ENCODE data around the gene RFX5.
"Not testable (repeated sequence)": the region's sequence is repeated elsewhere in the genome, so short reads cannot be mapped to it uniquely, and the experiment has no call there.

RFX5 gene

DNA sequence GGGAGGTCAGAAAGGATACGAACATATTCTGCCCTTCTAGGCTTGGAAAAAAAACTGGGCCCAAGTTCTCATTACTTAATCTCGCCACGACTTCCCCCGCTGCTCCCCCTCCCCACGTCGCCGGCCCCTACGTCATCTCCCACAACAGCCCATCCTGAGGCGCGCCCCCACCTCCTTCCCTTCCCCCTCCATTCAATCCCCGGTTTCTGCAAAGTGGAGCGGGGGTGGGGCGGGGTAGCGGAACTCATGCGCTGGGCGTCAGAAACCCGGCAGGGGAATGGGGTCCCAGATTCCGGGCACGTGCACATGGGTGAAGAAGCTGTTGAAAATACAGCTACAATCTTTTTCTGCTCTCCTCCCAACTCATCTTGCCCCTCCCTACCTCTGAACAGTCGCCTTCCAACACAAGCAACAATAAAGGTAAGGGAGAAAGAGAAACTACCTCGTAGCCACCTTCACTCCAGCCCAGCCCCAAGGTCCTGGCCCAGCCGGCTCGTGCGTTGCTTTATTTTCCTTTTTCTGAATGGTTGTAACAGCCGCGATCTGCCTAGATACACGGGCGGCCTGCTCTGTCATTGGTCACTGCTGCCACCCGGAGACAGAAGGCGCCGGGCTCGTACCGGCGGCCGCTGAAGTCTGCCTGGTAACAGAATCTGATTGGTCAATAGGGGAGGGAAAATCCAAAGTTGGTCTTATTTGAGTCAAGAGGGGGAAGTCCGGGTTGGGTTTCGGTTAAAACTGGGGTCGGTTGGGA lies at the start of gene RFX5:
Gene RFX5 (minus strand): TSS at position 484 of the 754 bp plus-strand sequence. CDS start 932 bp downstream, outside the sequence.
- peak; percentile 99 for DNase-seq

DNA sequence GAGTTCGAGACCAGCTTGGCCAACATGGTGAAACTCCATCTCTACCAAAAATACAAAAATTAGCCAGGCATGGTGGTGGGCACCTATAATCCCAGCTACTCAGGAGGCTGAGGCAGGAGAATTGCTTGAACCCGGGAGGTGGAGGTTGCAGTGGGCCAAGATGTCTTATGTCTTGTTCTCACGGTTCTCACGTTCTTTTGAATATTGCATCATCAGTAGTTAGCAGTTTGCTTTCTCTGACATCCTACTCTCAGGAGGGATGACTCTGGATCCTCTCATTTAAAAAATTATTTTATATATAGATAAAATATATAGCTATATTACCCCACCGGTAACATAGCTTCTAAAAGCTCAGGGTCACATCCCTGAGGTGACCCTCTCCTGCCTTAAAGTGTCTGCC lies 49.2 kb upstream of the RFX5 start:
- not testable (repeated sequence) for DNase-seq

DNA sequence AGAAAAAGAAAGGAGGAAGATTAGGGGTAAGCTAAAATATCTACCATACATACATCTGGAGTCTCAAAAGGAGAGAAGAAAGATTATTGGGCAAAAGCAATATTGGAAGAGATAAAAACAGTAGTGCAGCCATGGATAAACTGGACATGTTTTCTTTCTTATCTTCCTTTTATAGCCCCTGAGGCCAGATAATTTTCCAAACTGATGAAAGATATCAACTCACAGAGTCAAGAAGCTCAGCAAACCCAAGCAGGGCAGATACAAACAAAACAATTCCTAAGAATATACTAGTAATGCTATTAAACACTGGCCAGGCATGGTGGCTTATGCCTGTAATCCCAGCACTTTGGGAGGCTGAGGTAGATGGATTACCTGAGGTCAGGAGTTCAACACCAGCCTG lies 46.5 kb upstream of the RFX5 start:
- no peak for DNase-seq

DNA sequence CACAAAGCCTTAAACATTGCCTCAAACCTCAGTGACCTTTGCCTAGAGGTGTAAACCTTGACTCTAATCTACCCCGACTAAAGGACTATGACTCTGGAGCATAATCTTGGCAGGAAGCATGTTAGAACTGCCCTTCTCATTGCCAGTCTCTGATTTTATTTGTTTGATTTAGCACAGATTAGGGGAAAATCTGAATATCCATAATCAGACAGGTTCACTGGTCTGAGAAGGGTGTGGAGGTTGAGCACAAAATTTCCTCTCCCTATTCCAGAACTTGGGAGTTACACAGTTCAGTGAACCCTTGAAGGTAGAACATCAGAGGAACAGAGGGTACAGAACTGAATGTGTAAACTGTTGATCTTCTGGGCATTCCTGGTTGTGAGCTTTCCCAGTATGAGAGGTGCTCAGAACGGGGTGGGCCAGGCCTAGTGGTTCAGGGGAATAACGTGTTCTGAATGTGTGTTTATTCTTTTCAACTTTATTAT lies 44.1 kb upstream of the RFX5 start:
- no peak for DNase-seq

DNA sequence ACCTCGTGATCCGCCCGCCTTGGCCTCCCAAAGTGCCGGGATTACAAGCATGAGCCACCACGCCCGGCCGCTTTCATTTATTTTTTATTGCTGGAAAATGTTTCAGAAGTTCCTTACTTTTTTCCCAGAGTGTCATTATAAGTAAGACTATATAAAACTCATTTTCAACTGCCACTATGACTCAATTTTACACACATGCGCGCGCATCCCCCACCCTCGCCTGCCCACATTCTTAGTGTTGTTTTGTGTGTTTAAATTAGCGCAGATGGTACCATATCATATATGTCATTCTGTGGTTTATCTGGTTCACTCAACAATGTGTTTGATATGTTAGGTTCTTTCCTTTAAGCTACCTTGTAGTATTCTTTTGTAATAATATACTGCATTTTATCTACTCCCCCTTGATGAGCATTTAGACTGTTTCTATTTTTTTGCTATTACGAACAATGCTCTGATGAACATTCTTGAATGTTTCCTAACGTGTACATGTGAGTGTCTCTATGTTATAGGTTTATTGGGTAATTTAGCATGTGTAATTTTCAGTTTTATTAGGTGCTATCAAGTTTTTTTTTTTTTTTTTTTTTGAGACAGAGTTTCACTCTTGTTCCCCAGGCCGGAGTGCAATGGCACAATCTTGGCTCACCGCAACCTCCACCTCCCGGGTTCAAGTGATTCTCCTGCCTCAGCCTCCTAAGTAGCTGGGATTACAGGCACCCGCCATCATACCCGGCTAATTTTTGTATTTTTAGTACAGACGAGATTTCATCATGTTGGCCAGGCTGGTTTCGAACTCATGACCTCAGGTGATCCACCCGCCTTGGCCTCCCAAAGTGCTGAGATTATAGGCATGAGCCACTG lies 43.4 kb upstream of the RFX5 start:
- DNase-seq, result not testable (repeated sequence)

DNA sequence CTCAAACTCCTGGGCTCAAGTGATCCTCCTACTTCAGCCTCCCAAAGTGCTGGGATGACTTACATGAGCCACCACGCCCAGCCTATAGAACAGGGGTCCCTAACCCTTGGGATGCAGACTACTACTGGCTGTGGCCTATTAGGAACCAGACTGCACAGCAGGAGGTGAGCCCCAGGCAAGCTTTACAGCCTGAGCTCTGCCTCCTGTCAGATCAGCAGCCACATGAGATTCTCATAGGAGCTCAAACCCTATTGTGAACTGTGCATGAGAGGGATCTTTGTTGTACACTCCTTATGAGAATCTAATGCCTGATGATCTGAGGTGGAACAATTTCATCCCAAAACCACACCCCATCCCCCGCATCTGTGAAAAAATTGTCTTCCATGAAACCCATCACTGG lies 39.0 kb upstream of the RFX5 start:
- no peak for DNase-seq

DNA sequence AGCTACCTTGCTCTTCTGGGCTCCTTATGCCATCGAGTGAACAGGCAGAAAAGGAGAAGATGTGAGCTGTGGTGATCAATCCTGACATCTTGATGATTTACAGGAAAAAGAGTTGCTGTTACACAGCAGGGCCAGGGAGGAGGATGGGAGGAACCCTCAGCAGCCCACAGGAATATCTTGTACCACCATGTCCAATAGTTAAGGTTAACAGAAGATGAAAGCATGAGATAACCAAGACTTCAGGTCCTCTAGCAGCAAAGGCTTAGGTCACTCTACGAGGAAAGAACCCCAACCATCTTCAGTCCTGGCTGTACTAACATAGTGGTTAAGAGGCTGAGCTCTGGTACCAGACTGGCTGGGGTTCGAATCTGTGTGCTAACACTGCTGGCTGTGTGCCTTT lies 37.5 kb upstream of the RFX5 start:
- no peak for DNase-seq

DNA sequence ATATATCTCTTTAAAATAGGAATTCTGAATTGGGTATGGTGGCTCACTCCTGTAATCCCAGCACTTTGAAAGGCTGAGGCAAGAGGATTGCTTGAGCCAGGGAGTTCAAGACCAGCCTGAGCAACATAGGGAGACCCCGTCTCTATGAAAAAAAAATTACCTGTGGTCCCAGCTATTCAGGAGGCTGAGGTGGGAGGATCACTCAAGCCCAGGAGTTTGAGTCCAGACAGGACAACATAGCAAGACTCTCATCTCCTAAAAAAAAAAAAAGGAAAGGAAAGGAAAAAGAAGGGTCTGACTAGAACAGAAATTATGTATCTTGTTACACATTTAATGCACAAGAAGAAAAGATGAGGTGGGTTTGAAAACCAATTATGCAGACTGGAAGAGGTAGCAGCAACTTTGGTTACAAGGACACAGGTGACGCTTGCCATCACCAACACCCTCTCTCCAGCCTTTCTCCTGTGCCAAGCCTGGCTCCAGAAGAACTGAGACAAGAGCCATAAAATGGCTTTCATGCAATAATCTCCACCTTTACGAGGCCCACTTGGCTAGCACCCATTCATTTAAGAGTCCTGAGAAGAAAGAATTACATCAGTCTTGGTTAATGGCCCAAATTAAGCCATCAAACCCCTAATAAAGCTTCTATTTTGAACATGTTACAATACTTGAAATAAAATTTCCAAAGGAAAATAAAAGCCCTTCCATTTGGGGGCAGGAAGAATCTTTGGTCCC lies 30.3 kb upstream of the RFX5 start:
- DNase-seq, result no peak

DNA sequence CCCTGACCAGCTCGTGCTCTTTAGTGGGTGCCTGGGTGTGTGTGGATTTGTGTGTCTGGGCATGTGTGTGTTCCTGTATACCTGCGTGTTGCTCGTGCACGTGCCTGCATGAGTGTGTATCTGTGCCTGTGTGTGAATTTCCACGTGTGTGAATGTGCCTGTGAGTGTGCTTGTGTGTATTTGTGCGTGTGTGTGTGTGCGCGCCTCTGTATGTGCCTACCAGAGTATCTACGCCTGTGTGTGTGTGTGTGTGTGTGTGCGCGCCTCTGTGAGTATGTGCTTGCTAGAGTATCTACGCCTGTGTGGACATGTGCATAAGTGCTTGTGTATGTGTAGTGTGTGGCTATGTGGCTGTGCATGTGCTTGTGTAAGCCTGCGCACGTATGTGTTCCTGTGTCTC lies 26.1 kb upstream of the RFX5 start:
- no peak for DNase-seq

DNA sequence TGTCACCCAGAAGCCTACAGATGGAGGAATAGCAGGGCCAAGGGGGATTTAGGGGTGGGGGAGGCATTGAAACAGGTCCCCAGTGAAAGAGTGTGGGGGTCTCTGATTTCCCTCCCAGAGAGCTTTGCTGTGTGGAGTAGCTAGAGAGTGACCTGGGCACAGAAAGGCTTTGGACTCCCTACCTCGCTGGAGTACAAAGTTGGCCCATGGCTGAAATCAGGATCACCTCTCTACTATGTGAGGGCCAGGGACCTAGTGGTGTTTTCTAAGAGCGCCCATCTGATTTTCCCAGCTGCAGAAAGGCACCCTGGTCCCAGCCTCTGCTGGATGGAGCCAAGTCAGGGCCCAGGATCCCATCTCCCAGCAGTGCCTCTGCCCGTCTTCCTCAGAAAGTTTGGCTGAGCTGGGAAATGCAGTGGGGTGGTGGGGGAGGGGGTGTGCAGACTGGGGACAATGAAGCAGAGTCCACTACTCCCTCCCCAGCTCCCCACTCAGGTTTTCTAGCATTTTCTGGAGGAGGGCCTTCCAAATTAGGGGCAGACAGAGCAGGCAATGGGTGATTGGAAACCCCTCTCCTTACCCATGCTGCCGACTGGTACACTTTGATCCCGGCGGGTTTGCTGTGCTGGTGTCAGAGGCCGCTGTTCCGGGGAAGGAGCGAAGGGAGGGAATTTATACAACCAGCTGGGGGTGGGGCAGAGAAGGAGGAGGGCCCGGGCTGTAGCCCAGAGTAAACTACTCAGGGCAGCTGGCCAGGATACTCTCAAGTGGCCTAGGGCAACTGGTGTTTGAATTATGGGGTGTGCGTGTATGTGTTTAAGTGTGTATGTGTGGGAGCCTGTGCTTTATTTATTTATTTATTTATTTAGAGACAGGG lies 25.2 kb upstream of the RFX5 start, which contains the start of gene SELENBP1:
Gene SELENBP1 (minus strand): TSS at position 648 of the 877 bp plus-strand sequence. CDS start 64 bp downstream, at position 584.
- DNase-seq, result no peak

DNA sequence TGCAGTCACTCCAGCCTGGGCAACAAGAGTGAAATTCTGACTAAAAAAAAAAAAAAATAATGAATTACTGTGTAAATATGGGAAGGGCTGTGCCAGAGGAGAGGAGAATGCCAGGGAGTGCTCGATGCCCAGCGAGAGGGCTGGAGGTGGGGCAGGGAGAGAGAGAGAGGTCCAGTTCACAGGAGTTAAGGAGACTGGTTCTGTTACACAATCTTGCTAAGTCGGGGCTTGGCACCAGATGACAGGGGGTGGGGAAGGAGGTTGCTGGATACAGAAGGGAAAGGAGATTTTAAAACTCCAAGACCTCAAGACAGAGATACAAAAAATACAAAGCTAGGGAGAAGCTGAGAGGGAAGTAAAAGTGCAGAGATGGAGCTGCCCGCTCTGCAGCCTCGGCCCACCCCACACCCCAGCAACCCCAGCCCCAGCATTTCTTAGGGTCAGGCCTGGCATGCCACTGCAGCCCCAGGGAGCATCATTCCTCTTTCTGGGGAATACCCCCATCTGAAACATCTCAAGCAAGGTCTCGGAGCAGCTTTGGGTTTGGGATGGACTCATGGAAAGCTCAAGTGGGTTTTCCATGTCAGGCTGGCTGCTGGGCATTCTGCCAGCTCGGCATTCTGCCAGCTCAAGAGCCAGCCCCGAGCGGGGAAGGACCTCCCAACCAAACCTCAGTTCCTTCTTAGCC lies 24.5 kb upstream of the RFX5 start:
- DNase-seq, result no peak

DNA sequence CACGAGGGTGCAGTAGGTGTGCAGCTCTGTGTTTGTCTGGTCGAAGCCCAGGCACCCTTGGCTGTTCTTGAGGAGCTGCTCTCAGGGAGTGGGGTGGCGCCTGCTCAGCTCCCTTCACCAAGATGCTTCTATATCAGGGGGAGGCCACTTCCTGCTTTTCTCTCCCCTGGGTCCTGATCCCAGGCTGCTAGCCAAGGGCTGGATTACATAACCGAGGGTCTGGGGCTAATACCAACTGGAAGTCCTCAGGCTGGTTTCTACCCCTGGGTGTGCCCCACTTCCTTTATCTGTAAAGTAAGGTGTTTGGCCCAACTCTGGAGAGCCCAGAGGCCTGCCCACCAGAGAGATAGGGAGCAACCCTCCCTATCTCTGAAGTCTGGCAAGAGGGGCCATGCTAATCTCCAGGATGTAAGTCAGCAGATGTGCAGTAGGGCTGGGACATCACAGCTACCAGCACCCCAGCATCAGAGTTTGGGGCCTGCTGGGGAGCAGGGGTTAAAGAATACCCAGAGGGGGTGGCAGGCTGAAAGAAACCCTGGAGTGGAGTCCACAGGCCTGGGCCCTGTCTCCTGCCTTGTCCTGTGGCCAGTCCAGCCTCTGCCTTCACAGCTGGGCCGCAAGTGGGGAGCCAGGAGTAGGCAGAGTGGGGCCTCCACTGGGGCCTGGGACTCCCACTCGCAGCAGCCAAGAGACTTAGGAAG lies 23.3 kb upstream of the RFX5 start:
- no peak for DNase-seq

DNA sequence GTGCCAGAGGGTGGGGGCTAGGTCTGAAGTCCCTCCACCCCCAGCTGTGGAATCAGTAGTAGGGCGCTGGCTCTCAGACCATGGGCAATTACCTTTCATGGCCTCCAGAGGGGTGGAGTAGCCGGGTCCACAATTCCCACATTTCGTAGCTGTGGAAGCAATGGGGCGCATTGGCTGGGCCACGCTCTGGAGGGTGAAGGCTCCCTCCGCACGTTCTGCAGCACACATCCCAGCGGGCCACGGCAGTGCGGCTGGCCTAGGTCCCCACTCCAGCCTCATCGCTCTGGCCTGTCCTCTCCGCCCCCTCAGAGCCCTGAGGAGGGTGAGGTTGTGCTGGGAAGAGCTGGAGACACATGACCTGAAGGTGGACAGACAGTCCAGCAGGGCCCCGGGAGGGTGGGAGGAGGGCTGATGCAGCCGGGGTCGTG lies 22.6 kb upstream of the RFX5 start:
- DNase-seq, result no peak

DNA sequence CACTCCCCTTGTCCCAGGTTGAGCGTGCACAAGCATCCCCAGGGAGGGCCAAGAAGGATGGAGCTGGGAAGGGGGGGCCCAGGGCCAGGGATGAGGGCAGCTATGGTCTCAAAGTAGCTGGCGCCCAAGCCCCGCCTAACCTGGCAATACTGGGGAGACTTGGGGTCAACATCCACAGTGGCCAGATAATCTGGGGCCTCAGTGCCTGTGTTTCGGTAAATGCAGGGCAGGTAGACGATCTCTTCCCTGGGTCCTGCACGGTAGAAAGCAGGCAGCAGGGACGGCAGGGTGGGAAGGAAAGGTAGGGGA lies 22.2 kb upstream of the RFX5 start:
- DNase-seq, result no peak

DNA sequence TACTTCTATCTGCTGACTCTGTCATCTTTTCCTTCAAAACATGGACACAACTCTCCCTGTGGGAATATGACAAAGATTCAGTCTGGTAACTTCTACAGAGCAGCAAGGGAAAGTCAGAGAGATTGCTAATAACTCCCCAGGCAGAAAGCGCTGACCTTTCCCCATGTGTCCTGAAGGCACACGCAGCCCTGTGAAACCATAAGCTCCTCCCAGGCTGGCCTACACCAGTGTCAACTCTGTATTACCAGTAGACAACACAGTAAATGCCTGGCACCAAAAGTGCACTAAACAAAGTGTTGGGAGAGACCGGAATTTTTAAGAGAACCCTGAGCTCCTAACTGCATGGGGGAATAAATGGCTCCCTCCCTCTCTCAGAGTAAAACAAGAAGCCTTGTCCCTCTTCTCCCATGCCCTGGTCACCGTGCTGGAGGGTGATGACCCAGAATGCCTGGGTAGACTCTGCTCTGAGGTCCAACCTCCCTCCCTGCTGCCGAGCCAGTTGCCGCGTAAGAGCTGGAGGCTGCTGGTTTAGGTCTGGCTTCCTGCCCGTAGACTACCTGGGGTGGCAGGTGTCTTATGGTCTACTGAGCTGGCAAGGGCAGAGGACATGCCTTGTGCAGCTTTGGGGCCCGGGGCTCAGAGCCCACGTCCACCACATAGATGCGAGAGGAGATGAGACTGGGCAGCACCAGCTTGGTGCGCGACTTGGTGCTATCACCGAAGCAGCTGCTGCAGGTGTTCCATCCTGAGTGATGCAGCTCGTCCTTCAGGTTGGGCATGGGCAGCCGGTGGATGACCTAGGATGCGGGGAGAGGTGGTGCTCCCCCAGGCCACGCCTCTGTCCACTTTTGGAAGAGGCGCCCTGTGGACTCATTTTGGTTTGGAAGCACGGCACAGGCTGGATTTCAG lies 21.6 kb upstream of the RFX5 start:
- DNase-seq, result no peak

DNA sequence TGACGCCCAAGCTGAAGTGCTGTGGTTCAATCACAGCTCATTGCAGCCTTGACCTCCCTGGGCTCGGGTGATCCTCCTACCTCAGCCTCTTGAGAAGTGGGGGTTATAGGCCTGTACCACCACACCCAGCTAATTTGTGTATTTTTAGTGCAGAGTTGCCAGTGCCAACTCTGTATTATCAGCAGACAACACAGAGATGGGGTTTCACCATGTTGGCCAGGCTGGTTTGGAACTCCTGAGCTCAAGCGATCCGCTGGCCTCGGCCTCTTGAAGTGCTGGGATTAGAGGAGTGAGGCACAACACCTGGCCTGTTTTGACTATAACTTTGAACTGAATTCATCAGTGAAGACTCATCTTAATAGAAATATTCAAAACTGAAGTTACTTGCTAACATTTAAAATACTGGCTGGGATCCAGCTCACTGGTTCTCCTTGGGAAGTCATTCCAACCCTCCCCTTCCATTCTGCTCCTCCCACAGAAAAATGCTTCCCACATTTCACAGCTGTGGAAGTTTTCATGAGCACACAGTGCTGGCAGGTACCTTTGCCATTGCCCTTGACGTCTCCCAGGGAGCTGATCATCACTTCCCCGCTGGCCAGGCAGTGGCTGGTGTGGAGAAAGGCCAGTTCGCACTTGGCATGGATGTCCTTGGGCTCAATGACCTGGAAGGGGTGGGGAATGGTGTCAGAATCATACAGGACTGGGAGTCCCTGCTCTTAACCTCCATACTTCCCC lies 20.8 kb upstream of the RFX5 start:
- no peak for DNase-seq

DNA sequence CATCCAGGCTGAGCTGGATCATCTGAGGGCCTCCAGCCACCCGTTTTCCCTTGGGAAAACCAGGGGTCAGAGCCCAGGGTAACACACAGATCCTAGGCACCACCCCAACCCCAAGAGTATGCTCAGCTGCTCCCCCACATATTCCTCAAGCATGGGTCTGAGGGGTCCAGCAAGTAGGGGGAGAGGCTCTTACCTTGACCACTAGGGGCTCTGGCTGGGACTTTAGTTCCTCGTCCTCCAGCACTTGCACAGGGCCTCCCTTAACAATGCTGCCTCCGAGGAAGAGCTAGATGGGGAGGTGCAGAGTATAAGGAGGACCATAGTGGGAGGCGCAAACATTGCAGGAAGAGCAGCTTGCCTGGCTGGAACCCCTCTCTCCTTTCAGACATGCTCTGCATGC lies 17.9 kb upstream of the RFX5 start:
- no peak for DNase-seq

DNA sequence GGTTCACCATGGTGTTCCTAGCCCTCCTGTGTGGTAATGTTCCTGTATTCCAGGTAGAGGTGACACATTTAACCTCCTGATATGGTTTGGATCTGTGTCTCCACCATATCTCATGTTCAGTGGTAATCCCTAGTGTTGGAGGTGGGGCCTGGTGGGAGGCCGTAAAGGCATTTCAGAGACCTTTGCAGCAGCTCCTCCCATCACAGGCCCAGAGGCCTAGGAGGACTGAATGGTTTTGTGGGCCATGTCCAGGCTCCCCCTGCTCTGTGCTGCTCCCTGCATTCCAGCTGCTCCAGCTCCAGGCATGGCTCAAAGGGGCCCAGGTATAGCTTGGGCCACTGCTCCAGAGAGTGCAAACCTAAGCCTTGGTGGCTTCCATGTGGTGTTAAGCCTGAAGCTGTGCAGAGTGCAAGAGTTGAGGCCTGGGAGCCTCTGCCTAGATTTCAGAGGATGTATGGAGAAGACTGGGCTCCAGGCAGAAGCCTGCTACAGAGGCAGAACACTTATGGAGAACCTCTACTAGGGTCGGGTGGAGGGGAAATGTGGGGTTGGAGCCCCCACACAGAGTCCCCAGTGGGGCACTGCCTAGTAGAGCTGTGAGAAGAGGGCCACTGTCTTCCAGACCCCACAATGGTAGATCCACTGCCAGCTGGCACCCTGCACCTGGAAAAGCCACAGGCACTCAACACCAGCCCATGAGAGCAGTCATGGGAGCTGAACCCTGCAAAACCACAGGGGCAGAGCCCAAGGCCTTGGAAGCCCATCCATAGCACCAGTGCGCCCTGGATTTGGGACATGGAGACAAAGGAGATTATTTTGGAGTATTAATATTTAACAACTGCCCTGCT lies 15.5 kb upstream of the RFX5 start:
- DNase-seq, result no peak
